ENCODE measurements around the gene C11orf58.

The C11orf58 gene

DNA sequence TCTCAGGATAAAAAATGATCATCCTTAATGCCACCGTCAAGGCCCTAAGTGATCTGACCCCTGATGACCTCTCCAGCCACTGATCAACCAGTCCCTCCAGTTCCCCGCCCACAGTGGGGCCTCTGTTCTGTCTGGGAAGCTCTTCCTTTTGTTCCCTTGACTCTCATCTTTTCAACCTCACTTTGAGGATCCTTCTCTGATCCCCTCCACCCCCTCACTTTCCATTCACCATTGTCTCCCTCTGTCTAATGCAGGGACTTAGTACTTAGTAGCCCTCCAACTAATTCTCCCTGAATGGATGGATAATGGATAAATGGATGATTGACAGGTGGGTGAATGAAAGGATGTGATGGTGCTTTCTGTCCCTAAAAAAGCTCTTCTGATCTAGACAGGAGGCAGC lies 45.6 kb downstream of the C11orf58 start:
- in situ Hi-C loops (cut with HindIII; ENCODE audit: low sequenced_read_pairs), result no loop called here

- in situ Hi-C loops (cut with HindIII; ENCODE audit: low sequenced_read_pairs), result loop anchor here (5.0 kb wide), 1 partner anchor 283 kb away; no protein-coding TSS in a partner anchor
Observed at GRCh38 chr11:16784666-16785065, 46.2 kb downstream of the C11orf58 start.

- in situ Hi-C loops (cut with HindIII; ENCODE audit: low sequenced_read_pairs), result loop anchor here (5.0 kb wide), 1 partner anchor 282 kb away; no protein-coding TSS in a partner anchor
Observed at GRCh38 chr11:16785520-16786128, 47.2 kb downstream of the C11orf58 start.

GRCh38 chr11:16786131-16786530 lies 47.7 kb downstream of the C11orf58 start:
- in situ Hi-C loops (cut with HindIII; ENCODE audit: low sequenced_read_pairs), result loop anchor here (5.0 kb wide), 1 partner anchor 281 kb away; no protein-coding TSS in a partner anchor

- in situ Hi-C loops (cut with HindIII; ENCODE audit: low sequenced_read_pairs), result loop anchor here (5.0 kb wide), 1 partner anchor 280 kb away; no protein-coding TSS in a partner anchor
Observed at GRCh38 chr11:16787035-16787742, 48.7 kb downstream of the C11orf58 start.

DNA sequence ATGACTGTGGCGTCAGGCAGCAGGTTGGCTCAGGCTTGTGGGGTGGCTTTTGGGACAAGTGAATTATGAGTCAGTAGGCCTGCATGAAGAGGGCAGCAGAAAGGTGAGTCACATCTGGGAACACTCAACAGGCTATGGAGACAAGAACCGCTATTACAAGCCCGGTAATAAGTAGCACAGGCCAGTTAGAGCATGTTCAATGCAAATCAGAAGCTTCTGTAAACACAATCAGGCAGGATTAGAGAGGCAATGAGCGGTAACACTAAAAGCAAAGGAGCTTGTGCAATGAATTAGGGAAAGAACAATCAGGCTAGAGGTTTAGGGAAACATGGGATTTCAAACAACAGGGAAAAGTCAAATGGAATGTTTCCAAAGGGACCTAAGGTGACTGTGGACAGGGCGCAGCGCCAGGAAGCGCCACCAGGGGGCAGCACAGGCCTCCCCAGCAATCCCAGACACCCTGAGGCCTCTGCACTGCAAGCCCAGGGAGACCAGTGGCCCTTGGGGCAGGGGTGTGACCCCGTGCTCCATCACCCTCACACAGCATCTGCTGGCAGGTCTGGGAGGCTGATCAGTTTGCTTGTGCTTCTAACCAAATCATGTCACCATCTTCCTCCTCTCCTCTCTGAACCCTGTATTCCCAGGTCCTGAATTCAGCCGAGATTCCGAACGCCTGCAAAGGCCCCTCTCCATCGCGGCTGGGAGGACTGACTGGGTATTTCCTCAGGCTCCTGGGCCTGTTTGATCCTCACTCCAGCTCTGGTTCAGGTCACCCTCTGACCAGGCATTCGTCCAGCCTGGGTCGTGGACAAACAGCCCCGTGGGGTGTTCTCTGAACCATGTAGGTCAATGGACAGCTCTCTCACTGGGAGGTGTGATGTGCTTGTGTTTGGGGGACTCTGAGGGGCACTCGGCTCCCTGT lies 50.0 kb downstream of the C11orf58 start:
- in situ Hi-C loops (cut with HindIII; ENCODE audit: low sequenced_read_pairs), result loop anchor here (5.0 kb wide), 1 partner anchor 279 kb away; no protein-coding TSS in a partner anchor

GRCh38 chr11:16789063-16789420 lies 50.6 kb downstream of the C11orf58 start:
- in situ Hi-C loops (cut with HindIII; ENCODE audit: low sequenced_read_pairs), result loop anchor here (5.0 kb wide), 1 partner anchor 278 kb away; no protein-coding TSS in a partner anchor

- in situ Hi-C loops (cut with HindIII; ENCODE audit: low sequenced_read_pairs), result loop anchor here (5.0 kb wide), 1 partner anchor 277 kb away; no protein-coding TSS in a partner anchor
Observed at GRCh38 chr11:16789560-16790485, 51.4 kb downstream of the C11orf58 start.

- in situ Hi-C loops (cut with HindIII; ENCODE audit: low sequenced_read_pairs), result no loop called here
Observed at GRCh38 chr11:16790486-16791190, 52.2 kb downstream of the C11orf58 start.

DNA sequence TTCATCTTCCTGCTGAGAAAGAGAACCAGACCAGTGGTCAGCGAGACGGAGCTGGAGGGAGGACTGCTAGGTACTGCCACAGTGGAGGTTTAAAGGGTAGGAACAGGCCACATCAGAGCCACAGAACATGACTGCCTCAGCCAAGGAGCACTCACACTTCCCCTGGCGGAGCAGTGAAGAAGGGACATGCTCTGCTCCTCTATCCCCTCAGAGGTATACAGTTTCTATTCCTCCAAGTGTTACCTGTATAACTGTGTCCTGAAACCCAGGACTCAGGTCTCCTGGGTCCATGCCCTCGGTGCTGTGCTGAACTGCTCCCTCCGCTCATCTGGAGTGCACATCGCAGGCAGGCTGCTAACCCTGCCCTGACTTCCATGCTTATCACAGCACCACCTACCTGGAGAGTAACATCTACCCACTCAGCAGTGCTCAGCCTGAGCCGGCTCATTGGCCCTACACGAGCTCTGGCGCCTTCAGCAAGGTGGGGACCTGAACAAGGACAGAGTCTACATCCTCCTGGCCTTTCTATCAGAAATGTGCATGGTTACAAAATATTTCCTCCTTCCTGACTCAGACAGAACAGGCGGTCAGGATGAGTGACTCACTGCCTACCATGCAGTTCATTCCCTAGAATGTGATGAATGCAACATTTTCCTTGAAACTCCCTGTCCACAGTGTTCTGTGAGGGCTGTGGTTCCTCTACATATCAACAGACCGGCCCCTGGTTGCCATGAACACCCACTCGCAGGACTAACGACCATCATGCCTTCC lies 52.9 kb downstream of the C11orf58 start:
- in situ Hi-C loops (cut with HindIII; ENCODE audit: low sequenced_read_pairs), result no loop called here

DNA sequence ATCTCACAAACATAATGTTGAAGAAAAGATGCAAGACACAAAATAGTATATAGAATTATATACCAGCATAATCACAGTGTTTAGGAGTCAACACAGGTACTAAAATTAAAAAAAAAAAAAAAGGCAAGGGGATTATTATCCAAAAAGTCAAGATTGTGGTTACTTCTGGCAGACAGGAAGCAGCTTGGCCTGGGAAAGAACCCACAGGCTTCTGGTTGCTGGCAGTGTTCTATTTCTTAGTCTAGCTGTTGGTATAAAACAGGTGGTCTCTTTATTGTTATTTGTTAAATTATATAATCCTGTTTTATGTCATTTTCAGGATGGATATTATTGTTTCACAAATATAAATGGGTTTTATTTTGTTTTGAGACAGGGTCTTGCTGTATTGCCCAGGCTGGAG lies 54.0 kb downstream of the C11orf58 start:
- in situ Hi-C loops (cut with HindIII; ENCODE audit: low sequenced_read_pairs), result no loop called here

GRCh38 chr11:16793009-16793408 lies 54.6 kb downstream of the C11orf58 start:
- in situ Hi-C loops (cut with HindIII; ENCODE audit: low sequenced_read_pairs), result no loop called here

GRCh38 chr11:16793511-16793910 lies 55.1 kb downstream of the C11orf58 start:
- in situ Hi-C loops (cut with HindIII; ENCODE audit: low sequenced_read_pairs), result no loop called here

DNA sequence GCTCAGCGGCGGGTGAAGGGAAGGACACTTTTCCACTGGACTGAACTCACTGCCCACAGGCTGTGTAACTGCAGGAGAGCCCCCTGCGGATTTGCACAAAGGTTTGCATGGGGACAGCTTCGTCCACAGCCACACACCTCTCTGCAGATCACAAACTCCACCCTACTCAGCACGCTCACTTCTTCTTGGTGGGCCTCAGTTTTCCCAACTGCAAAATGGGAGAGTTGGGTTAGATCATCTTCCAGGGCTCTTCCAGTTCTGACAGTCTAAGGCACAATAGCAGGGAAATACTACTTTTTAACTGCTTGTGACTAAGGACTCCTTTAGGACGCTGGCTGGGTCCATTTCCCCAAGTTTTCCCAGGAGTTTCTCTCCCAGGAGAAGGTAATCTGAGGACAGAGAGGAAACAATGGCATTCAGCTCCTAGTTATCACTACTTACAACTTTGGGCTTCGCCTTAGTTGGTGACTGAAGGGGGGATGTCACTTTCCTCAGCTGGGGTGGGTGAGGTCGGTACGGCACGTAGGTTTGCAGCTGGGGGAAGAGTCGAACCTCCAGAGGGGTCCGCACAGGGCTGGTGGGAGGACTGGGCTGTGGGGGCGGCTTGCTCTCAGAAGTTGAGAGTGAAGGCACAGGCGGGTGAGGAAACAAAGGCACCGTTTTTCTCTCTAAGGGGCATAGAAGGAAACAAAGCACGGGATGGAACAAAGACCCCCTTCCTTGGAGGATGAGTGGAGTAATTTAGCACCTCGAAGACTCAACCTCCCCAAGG lies 55.8 kb downstream of the C11orf58 start:
- in situ Hi-C loops (cut with HindIII; ENCODE audit: low sequenced_read_pairs), result no loop called here

DNA sequence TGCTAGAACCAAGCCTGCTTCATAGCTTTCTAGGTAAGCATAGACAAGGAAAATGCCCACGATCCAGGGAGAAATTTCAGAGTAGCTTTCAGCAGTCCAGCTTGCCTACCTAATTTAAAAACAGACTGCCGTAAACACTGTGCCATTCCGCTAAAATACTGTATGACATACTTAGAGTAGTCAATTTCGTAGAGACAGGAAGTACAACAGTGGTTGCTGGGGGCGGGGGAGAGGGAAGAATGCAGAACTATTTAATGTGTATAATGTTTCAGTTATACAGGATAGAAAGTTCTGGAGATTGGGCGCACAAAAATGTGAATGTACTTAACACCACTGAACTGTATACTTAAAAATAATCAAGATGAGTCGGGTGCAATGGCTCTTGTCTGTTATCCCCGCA lies 56.7 kb downstream of the C11orf58 start:
- in situ Hi-C loops (cut with HindIII; ENCODE audit: low sequenced_read_pairs), result no loop called here

- in situ Hi-C loops (cut with HindIII; ENCODE audit: low sequenced_read_pairs), result no loop called here
Observed at GRCh38 chr11:16796311-16796710, 57.9 kb downstream of the C11orf58 start.

- in situ Hi-C loops (cut with HindIII; ENCODE audit: low sequenced_read_pairs), result no loop called here
Observed at GRCh38 chr11:16797776-16798175, 59.3 kb downstream of the C11orf58 start.

DNA sequence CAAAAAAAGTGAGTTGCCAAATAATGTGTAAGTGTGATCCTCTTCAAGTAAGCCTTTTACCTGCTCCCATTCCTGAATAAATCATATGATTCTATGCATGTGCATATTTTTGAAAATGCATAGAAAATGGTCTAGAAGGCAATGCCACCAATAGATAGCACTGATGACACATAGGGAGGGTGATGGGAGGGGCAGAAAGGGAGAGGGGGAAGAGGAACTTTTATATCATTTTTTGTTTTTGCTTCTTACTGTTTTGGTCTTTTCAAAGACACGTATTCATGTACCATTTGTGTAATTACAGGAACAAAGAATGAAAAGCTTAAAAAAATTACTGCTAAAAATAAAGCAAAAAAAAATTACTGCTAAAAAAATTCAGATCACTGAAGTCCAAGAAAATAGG lies 60.8 kb downstream of the C11orf58 start:
- in situ Hi-C loops (cut with HindIII; ENCODE audit: low sequenced_read_pairs), result no loop called here
